GM23338 (cell line): ENCODE results near the gene NFATC1. TPM values are rescaled to one million over a fixed set of nuclear protein-coding genes. Genes with fewer than 3 reads are reported as not detected.

ENCODE experiments used
- ATAC-seq: fragments of 200-7000 bp; cut with Tn5 transposase; 3 replicates; pipeline ENCODE4 v1.9.1; 2020
- DNase-seq: peaks from one replicate; pipeline ENCODE4 v3.0.0-alpha.2; 2015; ENCODE audit warnings: low spot score
- H2AFZ ChIP-seq: fragments of 200-600 bp; sonication (generic); 2 replicates; pipeline ENCODE4 v1.8.0; 2016; ENCODE audit warnings: antibody characterized with exemption, mild to moderate bottlenecking, moderate library complexity
- H3F3A ChIP-seq: fragments of 200-600 bp; sonication (generic); replicated peaks from 2 replicates; pipeline ENCODE4 v1.8.0; 2017; ENCODE audit warnings: antibody characterized with exemption, mixed run types, low read depth
- H3K27ac ChIP-seq: fragments of 200-600 bp; sonication (generic); 2 replicates; pipeline ENCODE4 v1.6.1; 2016; ENCODE audit warnings: low read depth
- H3K27me3 ChIP-seq: fragments of 200-600 bp; sonication (generic); 2 replicates; pipeline ENCODE4 v1.8.0; 2016; ENCODE audit warnings: mild to moderate bottlenecking, mixed run types, moderate library complexity; ENCODE audit not compliant: insufficient read depth
- H3K36me3 ChIP-seq: fragments of 200-600 bp; sonication (generic); 2 replicates; pipeline ENCODE4 v1.8.0; 2016; ENCODE audit warnings: mild to moderate bottlenecking; ENCODE audit not compliant: insufficient read depth
- H3K4me1 ChIP-seq: fragments of 200-600 bp; sonication (generic); 2 replicates; pipeline ENCODE4 v1.8.0; 2016; ENCODE audit warnings: mild to moderate bottlenecking, moderate library complexity; ENCODE audit not compliant: insufficient read depth
- H3K4me2 ChIP-seq: fragments of 200-600 bp; sonication (generic); 2 replicates; pipeline ENCODE4 v1.7.1; 2017; ENCODE audit warnings: mixed run types
- H3K4me3 ChIP-seq: fragments of 200-600 bp; sonication (generic); 2 replicates; pipeline ENCODE4 v1.6.1; 2016; ENCODE audit warnings: mixed run types
- H3K79me2 ChIP-seq: fragments of 200-600 bp; sonication (generic); replicated peaks from 2 replicates; pipeline ENCODE4 v1.8.0; 2017; ENCODE audit warnings: mild to moderate bottlenecking; ENCODE audit not compliant: insufficient read depth
- H3K9me2 ChIP-seq: fragments of 200-600 bp; sonication (generic); 2 replicates; pipeline ENCODE4 v1.8.0; 2017; ENCODE audit not compliant: insufficient read depth
- H4K20me1 ChIP-seq: fragments of 200-600 bp; sonication (generic); replicated peaks from 2 replicates; pipeline ENCODE4 v1.8.0; 2017; ENCODE audit warnings: mild to moderate bottlenecking; ENCODE audit not compliant: insufficient read depth
- H3K27ac Mint-ChIP-seq: 2 replicates; pipeline ENCODE4 v1.8.0; 2020; ENCODE audit warnings: inconsistent platforms, mild to moderate bottlenecking, moderate library complexity, mixed read lengths
- H3K27me3 Mint-ChIP-seq: 3 replicates; pipeline ENCODE4 v1.8.0; 2022; ENCODE audit warnings: low read depth, mild to moderate bottlenecking, moderate library complexity, mixed read lengths, inconsistent platforms; ENCODE audit not compliant: insufficient read depth, poor library complexity
- H3K36me3 Mint-ChIP-seq: 3 replicates; pipeline ENCODE4 v1.8.0; 2021; ENCODE audit warnings: low read depth, mild to moderate bottlenecking, inconsistent platforms, moderate library complexity, mixed read lengths
- H3K4me1 Mint-ChIP-seq: 3 replicates; pipeline ENCODE4 v1.8.0; 2020; ENCODE audit warnings: mild to moderate bottlenecking, inconsistent platforms, mixed read lengths
- H3K4me3 Mint-ChIP-seq: 3 replicates; pipeline ENCODE4 v1.8.0; 2021; ENCODE audit warnings: moderate library complexity, mild to moderate bottlenecking, inconsistent platforms, mixed read lengths
- H3K9me3 Mint-ChIP-seq: 3 replicates; pipeline ENCODE4 v1.8.0; 2020; ENCODE audit warnings: moderate library complexity, mild to moderate bottlenecking, inconsistent platforms, mixed read lengths
- CREB1 ChIP-seq: fragments of 250-450 bp; sonication (Bioruptor Pico); IDR thresholded peaks from 2 replicates; pipeline ENCODE4 v1.5.0; 2020; ENCODE audit warnings: low read depth, mild to moderate bottlenecking, moderate library complexity
- CTCF ChIP-seq, 2 experiments: fragments of 200-600 bp in 1 of 2; sonication (generic) in 1 of 2; conservative IDR thresholded peaks; 2 replicates each; pipeline versions ENCODE4 v1.5.1 to v1.6.1; 2016 to 2017; ENCODE audit warnings: antibody characterized with exemption in 2 of 2, low read depth in 2 of 2, mild to moderate bottlenecking in 2 of 2, moderate library complexity in 1 of 2
- ETS1 ChIP-seq: IDR thresholded peaks from 2 replicates; pipeline ENCODE4 v1.6.1; 2016; ENCODE audit warnings: antibody characterized with exemption
- EZH2 ChIP-seq: fragments of 200-600 bp; sonication (generic); IDR thresholded peaks from one replicate; pipeline ENCODE4 v1.8.0; 2017; ENCODE audit warnings: antibody characterized with exemption, mild to moderate bottlenecking, low read depth; ENCODE audit not compliant: unreplicated experiment
- EZH2phosphoT487 ChIP-seq: fragments of 200-600 bp; sonication (generic); IDR thresholded peaks from one replicate; pipeline ENCODE4 v1.8.1; 2018; ENCODE audit warnings: antibody characterized with exemption; ENCODE audit not compliant: unreplicated experiment
- JUNB ChIP-seq: IDR thresholded peaks from one replicate; pipeline ENCODE4 v1.6.1; 2016; ENCODE audit warnings: antibody characterized with exemption; ENCODE audit not compliant: unreplicated experiment
- NANOG ChIP-seq: IDR thresholded peaks from 2 replicates; pipeline ENCODE4 v1.6.1; 2016; ENCODE audit warnings: antibody characterized with exemption, borderline replicate concordance
- POLR2AphosphoS5 ChIP-seq: IDR thresholded peaks from 2 replicates; pipeline ENCODE4 v1.6.1; 2016; ENCODE audit warnings: antibody characterized with exemption, low read depth
- REST ChIP-seq: IDR thresholded peaks from one replicate; pipeline ENCODE4 v1.6.1; 2018; ENCODE audit warnings: antibody characterized with exemption; ENCODE audit not compliant: unreplicated experiment
- STAT1 ChIP-seq: IDR thresholded peaks from one replicate; pipeline ENCODE4 v1.6.1; 2016; ENCODE audit warnings: antibody characterized with exemption; ENCODE audit not compliant: unreplicated experiment
- ZNF114 ChIP-seq: fragments of 250-450 bp; sonication (Bioruptor Pico); IDR thresholded peaks from 2 replicates; pipeline ENCODE4 v1.5.0; 2020; ENCODE audit warnings: mild to moderate bottlenecking, moderate library complexity
- ZNF331 ChIP-seq: fragments of 250-450 bp; sonication (Bioruptor Pico); IDR thresholded peaks from 2 replicates; pipeline ENCODE4 v1.5.0; 2020; ENCODE audit warnings: low read depth, mild to moderate bottlenecking, moderate library complexity
- ZNF462 ChIP-seq: fragments of 250-450 bp; sonication (Bioruptor Pico); IDR thresholded peaks from 2 replicates; pipeline ENCODE4 v1.5.0; 2020; ENCODE audit warnings: mild to moderate bottlenecking, moderate library complexity
- polyA plus RNA-seq: library from polyadenylated mRNA; unstranded; fragments of >200 nt; fragmentation: Nextera tagmentation; extraction: Ambion mirVana; gene quantifications from 2 replicates; pipeline ENCODE4 v1.2.1, GENCODE V29; 2016
- total RNA-seq: library from RNA; depleted of rRNA; stranded (reverse); fragments of >200 nt; shearing (Covaris generic); gene quantifications from 2 replicates; pipeline ENCODE4 v1.2.3, GENCODE V29; 2014

Gene NFATC1
- total and polyA plus RNA-seq, 2 experiments from 2014 or later = 3.9 to 6.4 TPM

- DNase-seq = no peak
- no peak for ATAC-seq
These were observed 156.5 kb downstream of the NFATC1 start for GRCh38 chr18:79552140-79552631.

More at GRCh38 chr18:79552140-79552631, 156.5 kb downstream of the NFATC1 start:
- Histone ChIP-seq H2AFZ (no peak overlapping the region), H3K27me3 (no peaks in the 10 kb centered on the region), H3K36me3 (no peaks in the 10 kb centered on the region), H3K4me3 (no peak overlapping the region), H3K4me1 (no peaks in the 10 kb centered on the region), H3K9me2 (no peaks in the 10 kb centered on the region), H3F3A (no peaks in the 10 kb centered on the region), H3K4me2 (no peak overlapping the region), H4K20me1 (no peaks in the 10 kb centered on the region), H3K27ac (no peak overlapping the region), H3K79me2 (no peaks in the 10 kb centered on the region)
- Mint-ChIP-seq H3K27ac (no peak overlapping the region), H3K27me3 (peaks cover 5% of the 10 kb centered on the region), H3K4me1 (no peaks in the 10 kb centered on the region), H3K36me3 (no peaks in the 10 kb centered on the region), H3K9me3 (no peaks in the 10 kb centered on the region), H3K4me3 (no peak overlapping the region)
- TF ChIP-seq STAT1 = no peak
- no peak for TF ChIP-seq EZH2phosphoT487
- TF ChIP-seq CREB1 (CRISPR knock-in tag) = no peak
- no peak for TF ChIP-seq ETS1
- TF ChIP-seq POLR2AphosphoS5 = no peak
- no peak for TF ChIP-seq CTCF (conservative IDR thresholded peaks at IDR 0.05; ENCODE audit: low read depth in 2 of 2)
- no peak for TF ChIP-seq REST
- TF ChIP-seq NANOG = no peak
- no peak for TF ChIP-seq ZNF331 (CRISPR knock-in tag)
- TF ChIP-seq ZNF462 (CRISPR knock-in tag) = no peak
- no peak for TF ChIP-seq EZH2
- TF ChIP-seq JUNB = no peak
- TF ChIP-seq ZNF114 (CRISPR knock-in tag) = no peak
